H1 (cell line): Measurements from ENCODE around the gene CXCR4. TPM values are rescaled to one million over a fixed set of nuclear protein-coding genes. Genes with fewer than 3 reads are reported as not detected.

Experiments
- CTCF ChIA-PET: fragments of 300-600 bp; sonication (Branson Sonifier 250); formaldehyde crosslinking; loops from one replicate; lab custom pipeline; 2021; ENCODE audit not compliant: partially characterized antibody; lab: Charles Lee
- POLR2A ChIA-PET: fragments of 300-600 bp; sonication (Branson Sonifier 250); formaldehyde crosslinking; loops from one replicate; lab custom pipeline; 2021; ENCODE audit warnings: inconsistent platforms; ENCODE audit not compliant: partially characterized antibody; lab: Charles Lee
- DNase-seq, 2 experiments: peaks; one replicate each; pipeline versions ENCODE4 v3.0.0 to v3.0.0-alpha.2; 2010 to 2022; ENCODE audit warnings: low spot score in 2 of 2, low read depth in 1 of 2, mixed read lengths in 1 of 2
- FAIRE-seq: peaks from 2 replicates; lab custom pipeline; 2011; peaks lifted over from hg19 to GRCh38; lab: Jason Lieb, UNC
- H2AFZ ChIP-seq: 2 replicates; pipeline ENCODE4 v1.8.1; 2012; ENCODE audit warnings: low read length, inconsistent platforms
- H2AK5ac ChIP-seq: 2 replicates; pipeline ENCODE4 v1.6.1; 2013; ENCODE audit warnings: low read depth, low read length
- H2BK120ac ChIP-seq: replicated peaks from 2 replicates; pipeline ENCODE3; 2013; ENCODE audit warnings: low read depth, low read length, inconsistent platforms
- H2BK12ac ChIP-seq: 2 replicates; pipeline ENCODE4 v1.6.1; 2013; ENCODE audit warnings: low read depth, low read length
- H2BK15ac ChIP-seq: 2 replicates; pipeline ENCODE4 v1.6.1; 2013; ENCODE audit warnings: low read length
- H2BK20ac ChIP-seq: 2 replicates; pipeline ENCODE4 v1.6.1; 2013; ENCODE audit warnings: low read length
- H2BK5ac ChIP-seq: 2 replicates; pipeline ENCODE4 v1.6.1; 2013; ENCODE audit warnings: low read depth, low read length
- H3K14ac ChIP-seq: 2 replicates; pipeline ENCODE4 v1.6.1; 2013; ENCODE audit warnings: inconsistent platforms; ENCODE audit not compliant: insufficient read length
- H3K18ac ChIP-seq: 2 replicates; pipeline ENCODE4 v1.6.1; 2013; ENCODE audit warnings: low read length; ENCODE audit errors: extremely low read depth
- H3K23ac ChIP-seq: 2 replicates; pipeline ENCODE4 v1.6.1; 2013; ENCODE audit warnings: inconsistent platforms; ENCODE audit not compliant: insufficient read length
- H3K23me2 ChIP-seq: 2 replicates; pipeline ENCODE4 v1.6.1; 2013; ENCODE audit warnings: low read depth, low read length
- H3K27ac ChIP-seq: 2 replicates; pipeline ENCODE4 v1.6.1; 2011; ENCODE audit warnings: low read depth, low read length, inconsistent platforms
- H3K27me3 ChIP-seq, 4 experiments: replicated peaks in 1 of 4; 1 replicate in 1 of 4; 2 replicates in 3 of 4; pipeline versions ENCODE4 v1.6.1 to v1.8.1; 2011 to 2013; ENCODE audit warnings: low read length in 3 of 4, mild to moderate bottlenecking in 3 of 4, inconsistent platforms in 2 of 4, mixed read lengths in 2 of 4, moderate library complexity in 1 of 4; ENCODE audit not compliant: control insufficient read depth in 3 of 4, insufficient read depth in 3 of 4; ENCODE audit errors: extremely low read depth in 1 of 4
- H3K36me3 ChIP-seq, 4 experiments: 2 replicates each; pipeline versions ENCODE4 v1.6.1 to v1.8.1; 2011 to 2013; ENCODE audit warnings: mild to moderate bottlenecking in 4 of 4, low read length in 3 of 4, moderate library complexity in 2 of 4, control low read depth in 1 of 4, inconsistent platforms in 1 of 4; ENCODE audit not compliant: insufficient read depth in 4 of 4, control insufficient read depth in 2 of 4
- H3K4ac ChIP-seq: replicated peaks from 2 replicates; pipeline ENCODE3; 2013; ENCODE audit warnings: low read length, low read depth, mixed read lengths, inconsistent platforms; ENCODE audit not compliant: insufficient read length
- H3K4me1 ChIP-seq, 4 experiments: replicated peaks in 1 of 4; 1 replicate in 1 of 4; 2 replicates in 3 of 4; pipeline versions ENCODE4 v1.6.1 to v1.8.1; 2011 to 2013; ENCODE audit warnings: low read length in 3 of 4, inconsistent platforms in 2 of 4, mixed read lengths in 1 of 4; ENCODE audit not compliant: insufficient read depth in 4 of 4, control insufficient read depth in 3 of 4
- H3K4me2 ChIP-seq, 2 experiments: 2 replicates each; pipeline versions ENCODE4 v1.6.1 to v1.8.1; 2011 to 2013; ENCODE audit warnings: low read depth in 2 of 2, low read length in 2 of 2, control low read depth in 1 of 2, inconsistent platforms in 1 of 2, mild to moderate bottlenecking in 1 of 2; ENCODE audit not compliant: insufficient read depth in 1 of 2
- H3K4me3 ChIP-seq, 4 experiments: fragments of 200-600, 300-600 bp in 1 of 4; sonication (generic), shearing (Covaris generic), sonication (Bioruptor Twin) in 1 of 4; 2 replicates each; pipeline versions ENCODE4 v1.5.1 to v1.8.1; 2011 to 2016; ENCODE audit warnings: low read length in 4 of 4, low read depth in 3 of 4, control low read depth in 2 of 4, inconsistent platforms in 2 of 4, mild to moderate bottlenecking in 2 of 4, mixed read lengths in 1 of 4, moderate library complexity in 1 of 4; ENCODE audit not compliant: insufficient read depth in 2 of 4; ENCODE audit errors: extremely low read depth in 1 of 4
- H3K56ac ChIP-seq: replicated peaks from 2 replicates; pipeline ENCODE3; 2013; ENCODE audit warnings: low read depth, mild to moderate bottlenecking, mixed read lengths, low read length, inconsistent platforms; ENCODE audit not compliant: insufficient read length
- H3K79me1 ChIP-seq: 2 replicates; pipeline ENCODE4 v1.6.1; 2013; ENCODE audit warnings: low read depth, low read length, control low read depth
- H3K79me2 ChIP-seq, 2 experiments: 2 replicates each; pipeline versions ENCODE4 v1.6.1 to v1.8.1; 2012 to 2013; ENCODE audit warnings: low read length in 2 of 2, mild to moderate bottlenecking in 2 of 2, inconsistent platforms in 1 of 2; ENCODE audit not compliant: insufficient read depth in 2 of 2, control insufficient read depth in 1 of 2
- H3K9ac ChIP-seq, 4 experiments: replicated peaks in 1 of 4; 1 replicate in 1 of 4; 2 replicates in 3 of 4; pipeline versions ENCODE4 v1.6.1 to v1.8.1; 2011 to 2013; ENCODE audit warnings: low read depth in 3 of 4, low read length in 3 of 4, control low read depth in 2 of 4, mild to moderate bottlenecking in 2 of 4, moderate library complexity in 2 of 4, inconsistent platforms in 1 of 4; ENCODE audit errors: extremely low read depth in 1 of 4
- H3K9me3 ChIP-seq, 2 experiments: 2 replicates each; pipeline versions ENCODE4 v1.6.1 to v1.8.1; 2012 to 2013; ENCODE audit warnings: mild to moderate bottlenecking in 2 of 2, moderate library complexity in 2 of 2, control low read depth in 1 of 2, inconsistent platforms in 1 of 2, low read depth in 1 of 2, low read length in 1 of 2, mixed read lengths in 1 of 2; ENCODE audit not compliant: insufficient read depth in 2 of 2
- H4K20me1 ChIP-seq, 2 experiments: replicated peaks in 1 of 2; 2 replicates each; pipeline versions ENCODE3 to v1.8.1; 2011 to 2013; ENCODE audit warnings: inconsistent platforms in 2 of 2, low read length in 2 of 2, mild to moderate bottlenecking in 1 of 2; ENCODE audit not compliant: insufficient read depth in 2 of 2, control insufficient read depth in 1 of 2
- H4K5ac ChIP-seq: 2 replicates; pipeline ENCODE4 v1.6.1; 2013; ENCODE audit warnings: low read length, low read depth, mixed read lengths, inconsistent platforms; ENCODE audit not compliant: insufficient read length
- H4K8ac ChIP-seq: 2 replicates; pipeline ENCODE4 v1.8.0; 2013; ENCODE audit warnings: mild to moderate bottlenecking, moderate library complexity, low read length, inconsistent platforms; ENCODE audit not compliant: insufficient read depth; ENCODE audit errors: extremely low read depth
- H4K91ac ChIP-seq: replicated peaks from 2 replicates; pipeline ENCODE3; 2013; ENCODE audit warnings: low read length, mixed read lengths, inconsistent platforms; ENCODE audit not compliant: insufficient read length
- ASH2L ChIP-seq: fragments of 200-600, 300-600 bp; sonication (generic); IDR thresholded peaks from one replicate; pipeline ENCODE4 v1.7.1; 2017; ENCODE audit warnings: low read length
- CREB1 ChIP-seq: IDR thresholded peaks from 2 replicates; pipeline ENCODE4 v1.6.1; 2012; ENCODE audit warnings: inconsistent platforms
- EZH2 ChIP-seq: fragments of 200-600 bp; sonication (generic); IDR thresholded peaks from 2 replicates; pipeline ENCODE4 v1.7.1; 2012; ENCODE audit warnings: low read depth, mild to moderate bottlenecking, moderate library complexity, low read length, inconsistent platforms; ENCODE audit not compliant: severe bottlenecking
- GABPA ChIP-seq: IDR thresholded peaks from 2 replicates; pipeline ENCODE4 v1.6.1; 2011; ENCODE audit warnings: mild to moderate bottlenecking, low read length, moderate library complexity, borderline replicate concordance; ENCODE audit not compliant: insufficient read depth
- JUN ChIP-seq: IDR thresholded peaks from 2 replicates; pipeline ENCODE4 v1.6.1; 2011; ENCODE audit warnings: low read depth, mild to moderate bottlenecking, improper control_type of control experiment, low read length
- MAFK ChIP-seq: IDR thresholded peaks from 2 replicates; pipeline ENCODE4 v1.6.1; 2012; ENCODE audit warnings: low read depth, mild to moderate bottlenecking, improper control_type of control experiment, low read length
- NANOG ChIP-seq: IDR thresholded peaks from 2 replicates; pipeline ENCODE4 v1.6.1; 2011; ENCODE audit warnings: low read length, low read depth, mild to moderate bottlenecking, inconsistent platforms; ENCODE audit not compliant: insufficient read depth, poor library complexity, severe bottlenecking
- RFX5 ChIP-seq: IDR thresholded peaks from 2 replicates; pipeline ENCODE4 v1.6.1; 2011; ENCODE audit warnings: low read depth, low read length, improper control_type of control experiment, borderline replicate concordance
- SIX5 ChIP-seq: IDR thresholded peaks from 2 replicates; pipeline ENCODE4 v1.6.1; 2011; ENCODE audit warnings: mild to moderate bottlenecking, low read depth, low read length
- SRF ChIP-seq: IDR thresholded peaks from 2 replicates; pipeline ENCODE4 v1.6.1; 2011; ENCODE audit warnings: mild to moderate bottlenecking, low read depth, low read length, moderate library complexity
- SUZ12 ChIP-seq: fragments of 200-600 bp; sonication (generic); IDR thresholded peaks from 2 replicates; pipeline ENCODE4 v1.6.1; 2012; ENCODE audit warnings: mild to moderate bottlenecking, inconsistent platforms, low read length, moderate library complexity, mixed read lengths
- TBP ChIP-seq: IDR thresholded peaks from 2 replicates; pipeline ENCODE4 v1.6.1; 2011; ENCODE audit warnings: low read depth, low read length, improper control_type of control experiment
- WGBS, 2 experiments: shearing (Covaris generic) in 1 of 2; methylation state at CpG; one replicate each; pipeline versions ENCODE4 v1.1.6 to v1.1.7; 2013 to 2015; ENCODE audit warnings: low lambda C conversion rate in 2 of 2, mixed read lengths in 2 of 2, inconsistent platforms in 1 of 2, low coverage in 1 of 2, missing lambda C conversion rate in 1 of 2; ENCODE audit not compliant: insufficient replicate concordance in 2 of 2, insufficient coverage in 1 of 2, insufficient read length in 1 of 2; ENCODE audit errors: extremely low coverage in 1 of 2, missing lambda C conversion rate in 1 of 2; 5-methylcytosine and 5-hydroxymethylcytosine counted together
- polyA plus RNA-seq, 7 experiments: library from polyadenylated mRNA; depleted of rRNA in 3 of 7; stranded (reverse) in 5 of 7; unstranded in 2 of 7; fragments of >200 nt in 5 of 7; fragments of 200-250 nt in 2 of 7; gene quantifications; 1 replicate in 5 of 7; 2 replicates in 1 of 7; 4 replicates in 1 of 7; pipeline versions ENCODE4 v1.2.1 to v1.2.3, GENCODE V29; 2011 to 2013; ENCODE audit warnings: missing spikeins in 2 of 7, mixed read lengths in 2 of 7
- total RNA-seq: library from RNA; stranded (reverse); fragmentation: NEBNext Ultra II Directional; extraction: Animal tissue kit (Norgen Biotek cat#: 25700); gene quantifications from 2 replicates; pipeline ENCODE4 v1.2.1, GENCODE V29; 2021
- TF ChIP-seq, protein P1 (sequence below): IDR thresholded peaks from 2 replicates; pipeline ENCODE4 v1.6.1; 2012; ENCODE audit warnings: inconsistent platforms
- TF ChIP-seq, protein P2 (sequence below): IDR thresholded peaks from 2 replicates; pipeline ENCODE4 v1.6.1; 2011; ENCODE audit warnings: low read length, improper control_type of control experiment

Gene CXCR4
- total and polyA plus RNA-seq, 2 of the 8 experiments (the other 6 are each of a cell fraction or from before 2014, with no cell fraction given): 1.8 to 2.8 TPM

GRCh38 chr2:136133586-136133985, 15.6 kb upstream of the CXCR4 start:
- Histone ChIP-seq H3K9me3 (no peaks in the 10 kb centered on the region), H4K20me1 (no peaks in the 10 kb centered on the region), H2BK15ac (no peak overlapping the region), H3K27ac (no peak overlapping the region), H3K18ac (no peak overlapping the region), H3K79me1 (no peaks in the 10 kb centered on the region), H2BK120ac (no peak overlapping the region), H2BK5ac (no peak overlapping the region), H3K4ac (no peak overlapping the region), H3K23ac (no peak overlapping the region), H3K23me2 (peaks cover 2% of the 10 kb centered on the region; the same call in 1 of the 2 replicates), H4K5ac (no peak overlapping the region), H2BK20ac (no peak overlapping the region), H3K27me3 (peaks cover 0 to 1% (median 0%) of the 10 kb centered on the region in 4 experiments; a peak in 1 of 7 replicates), H3K9ac (no peak overlapping the region), H3K79me2 (no peaks in the 10 kb centered on the region), H3K4me1 (no peaks in the 10 kb centered on the region), H3K4me2 (no peak overlapping the region), H4K91ac (no peak overlapping the region), H2AFZ (no peak overlapping the region), H3K56ac (no peak overlapping the region), H4K8ac (no peak overlapping the region), H3K4me3 (no peak overlapping the region), H3K14ac (no peak overlapping the region), H3K36me3 (no peaks in the 10 kb centered on the region), H2BK12ac (no peak overlapping the region), H2AK5ac (no peak overlapping the region)
- WGBS, 2 experiments: 86% methylated on average over 5 of the region's 5 CpGs; no CpG with 5 or more reads in 1 of the 2 experiments
- CTCF ChIA-PET: interaction anchor here (2.6 kb wide), 1 partner anchor 136 kb away, joined by 9 read pairs; no protein-coding TSS in a partner anchor
- FAIRE-seq: no peak
- no peak for DNase-seq
- POLR2A ChIA-PET: no interaction called here
- TF ChIP-seq NANOG: no peak
- TF ChIP-seq CREB1: no peak
- no peak for TF ChIP-seq JUN
- TF ChIP-seq ASH2L: no peak
- TF ChIP-seq, protein P1, sequence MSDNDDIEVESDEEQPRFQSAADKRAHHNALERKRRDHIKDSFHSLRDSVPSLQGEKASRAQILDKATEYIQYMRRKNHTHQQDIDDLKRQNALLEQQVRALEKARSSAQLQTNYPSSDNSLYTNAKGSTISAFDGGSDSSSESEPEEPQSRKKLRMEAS: no peak
- TF ChIP-seq MAFK: no peak
- no peak for TF ChIP-seq GABPA
- TF ChIP-seq RFX5: no peak
- no peak for TF ChIP-seq SRF
- TF ChIP-seq SIX5: no peak
- TF ChIP-seq TBP: no peak
- TF ChIP-seq EZH2: no peak
- TF ChIP-seq, protein P2, sequence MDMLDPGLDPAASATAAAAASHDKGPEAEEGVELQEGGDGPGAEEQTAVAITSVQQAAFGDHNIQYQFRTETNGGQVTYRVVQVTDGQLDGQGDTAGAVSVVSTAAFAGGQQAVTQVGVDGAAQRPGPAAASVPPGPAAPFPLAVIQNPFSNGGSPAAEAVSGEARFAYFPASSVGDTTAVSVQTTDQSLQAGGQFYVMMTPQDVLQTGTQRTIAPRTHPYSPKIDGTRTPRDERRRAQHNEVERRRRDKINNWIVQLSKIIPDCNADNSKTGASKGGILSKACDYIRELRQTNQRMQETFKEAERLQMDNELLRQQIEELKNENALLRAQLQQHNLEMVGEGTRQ: no peak
- TF ChIP-seq SUZ12: no peak
